CD4-positive, alpha-beta T cell treated with Interleukin-4 for 4 hours (primary cell): ENCODE results near the gene DCUN1D2.

ENCODE experiments used
- DNase-seq: peaks from one replicate; pipeline ENCODE4 v3.0.0-alpha.2; 2020

DCUN1D2 gene

DNA sequence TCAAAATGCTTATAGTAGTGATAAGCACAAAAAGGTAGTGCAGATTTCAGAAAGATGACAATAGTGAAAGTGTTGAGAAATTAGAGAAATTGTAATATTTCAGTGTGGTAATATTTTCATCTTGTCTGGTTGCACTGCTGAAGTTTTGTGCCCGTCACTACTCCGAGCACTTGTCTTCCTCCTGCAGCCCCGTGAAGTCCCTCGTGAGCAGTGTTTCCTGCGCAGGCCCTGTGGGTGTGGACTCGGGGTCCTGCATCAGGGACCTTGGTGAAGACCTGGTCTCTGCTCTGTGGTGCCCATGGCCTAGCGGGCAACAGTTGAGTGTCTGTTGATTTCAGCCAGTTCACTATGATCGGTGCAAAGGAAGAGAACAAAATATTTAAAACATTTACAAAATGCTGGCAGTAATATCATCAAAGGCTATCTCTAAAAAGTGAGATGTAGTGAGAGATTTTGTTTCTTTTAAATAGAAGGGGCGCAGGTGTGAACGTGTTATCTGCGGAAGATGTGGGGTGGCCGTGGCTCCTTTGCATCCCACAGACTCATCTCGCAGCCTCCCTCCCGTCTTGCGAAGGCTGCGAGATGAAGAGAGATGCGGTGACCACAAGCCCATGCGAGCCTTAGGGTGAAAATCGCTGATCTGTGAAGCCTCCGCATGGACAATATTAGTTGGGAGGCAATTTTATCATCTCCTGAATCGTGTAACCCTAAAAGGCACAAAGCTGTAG is 27.7 kb upstream of the DCUN1D2 start:
- DNase-seq, result no peak

DNA sequence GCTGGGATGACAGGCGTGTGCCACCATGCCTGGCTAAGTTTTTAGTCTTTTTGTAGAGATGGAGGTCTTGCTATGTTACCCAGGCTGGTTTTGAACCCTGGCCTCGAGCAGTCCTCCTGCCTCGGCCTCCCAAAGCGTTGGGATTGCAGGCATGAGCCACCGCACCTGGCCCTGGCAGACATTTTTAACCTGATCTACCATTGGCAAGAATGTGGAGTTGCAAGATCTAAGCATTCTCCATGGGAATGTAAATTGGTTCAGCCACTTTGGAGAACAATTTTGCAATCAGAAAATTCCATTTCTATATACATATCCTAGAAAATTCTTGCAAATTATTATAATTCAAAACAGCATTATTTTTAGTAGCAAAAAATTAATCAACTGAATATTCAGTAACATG is 24.3 kb upstream of the DCUN1D2 start:
- no peak for DNase-seq

DNA sequence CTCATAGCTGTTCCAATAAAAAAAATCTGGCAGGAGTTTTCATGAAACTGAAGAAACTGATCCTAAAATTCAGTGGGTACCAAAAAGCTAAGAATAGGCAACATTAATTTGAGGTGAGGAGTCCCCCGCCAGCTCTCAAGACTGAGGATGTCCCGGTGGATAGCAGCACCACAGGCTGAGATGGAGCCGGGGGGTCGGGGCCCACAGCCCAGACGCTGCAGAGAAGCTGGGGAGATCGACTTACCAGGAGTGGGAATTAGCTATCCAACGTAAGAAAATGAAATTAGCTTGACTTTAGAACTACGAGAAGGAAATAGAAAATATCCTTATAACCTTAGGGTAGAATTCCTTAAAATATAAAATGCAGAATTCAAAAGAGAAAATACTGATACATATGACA is 23.2 kb upstream of the DCUN1D2 start:
- DNase-seq, result no peak

DNA sequence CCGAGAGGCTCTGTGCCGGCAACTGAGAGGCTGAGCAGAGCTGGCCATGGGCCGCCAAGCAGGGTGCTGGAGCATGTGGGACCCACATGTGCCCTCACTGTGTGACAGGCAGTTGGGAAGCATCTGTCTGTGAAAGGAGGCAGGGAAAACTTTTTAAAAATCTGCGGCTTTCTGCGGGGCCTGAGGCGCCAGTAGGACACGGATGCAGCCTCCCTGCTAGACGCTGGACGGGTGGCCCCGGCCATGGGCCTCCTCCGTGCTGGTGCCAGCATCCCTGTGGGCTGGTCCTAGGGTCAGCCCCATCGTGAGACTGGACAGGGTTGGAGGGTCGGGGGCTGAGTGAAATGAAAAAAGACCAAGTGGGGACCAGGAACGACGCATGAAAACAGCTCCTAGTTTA is 20.9 kb upstream of the DCUN1D2 start:
- no peak for DNase-seq

DNA sequence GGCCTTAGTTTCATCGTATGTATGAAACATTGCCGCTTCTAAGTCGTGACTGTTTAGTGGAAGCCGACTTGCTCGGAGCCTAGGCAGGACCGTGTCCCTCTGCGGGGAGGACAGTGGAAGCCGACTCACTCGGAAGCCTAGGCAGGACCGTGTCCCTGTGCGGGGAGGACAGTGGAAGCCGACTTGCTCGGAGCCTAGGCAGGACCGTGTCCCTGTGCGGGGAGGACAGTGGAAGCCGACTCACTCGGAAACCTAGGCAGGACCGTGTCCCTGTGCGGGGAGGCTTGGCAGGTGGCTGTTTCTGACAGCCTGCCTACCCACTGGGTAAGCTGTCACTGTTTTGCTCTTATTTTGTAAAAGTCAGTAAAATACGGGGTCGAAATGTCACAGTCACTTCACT is 20.4 kb upstream of the DCUN1D2 start:
- no peak for DNase-seq

DNA sequence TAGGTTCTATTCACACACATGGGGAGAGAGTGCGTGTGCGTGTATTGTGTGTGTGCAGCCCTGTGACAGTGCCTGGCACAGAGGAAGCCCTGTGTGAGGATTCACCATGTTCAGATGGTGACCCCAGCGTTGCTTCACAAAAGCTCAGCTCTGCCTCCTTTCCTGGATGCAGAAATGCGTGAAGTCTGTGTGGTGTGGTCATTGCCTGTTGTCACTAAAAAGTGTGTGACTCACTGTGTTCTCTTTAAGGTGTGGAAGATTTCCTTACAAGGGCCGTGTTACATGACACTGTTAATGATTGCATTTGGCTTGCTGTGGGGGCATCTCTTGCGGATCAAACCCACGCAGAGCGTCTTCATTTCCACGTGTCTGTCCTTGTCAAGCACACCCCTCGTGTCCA is 19.5 kb upstream of the DCUN1D2 start:
- DNase-seq, result no peak

DNA sequence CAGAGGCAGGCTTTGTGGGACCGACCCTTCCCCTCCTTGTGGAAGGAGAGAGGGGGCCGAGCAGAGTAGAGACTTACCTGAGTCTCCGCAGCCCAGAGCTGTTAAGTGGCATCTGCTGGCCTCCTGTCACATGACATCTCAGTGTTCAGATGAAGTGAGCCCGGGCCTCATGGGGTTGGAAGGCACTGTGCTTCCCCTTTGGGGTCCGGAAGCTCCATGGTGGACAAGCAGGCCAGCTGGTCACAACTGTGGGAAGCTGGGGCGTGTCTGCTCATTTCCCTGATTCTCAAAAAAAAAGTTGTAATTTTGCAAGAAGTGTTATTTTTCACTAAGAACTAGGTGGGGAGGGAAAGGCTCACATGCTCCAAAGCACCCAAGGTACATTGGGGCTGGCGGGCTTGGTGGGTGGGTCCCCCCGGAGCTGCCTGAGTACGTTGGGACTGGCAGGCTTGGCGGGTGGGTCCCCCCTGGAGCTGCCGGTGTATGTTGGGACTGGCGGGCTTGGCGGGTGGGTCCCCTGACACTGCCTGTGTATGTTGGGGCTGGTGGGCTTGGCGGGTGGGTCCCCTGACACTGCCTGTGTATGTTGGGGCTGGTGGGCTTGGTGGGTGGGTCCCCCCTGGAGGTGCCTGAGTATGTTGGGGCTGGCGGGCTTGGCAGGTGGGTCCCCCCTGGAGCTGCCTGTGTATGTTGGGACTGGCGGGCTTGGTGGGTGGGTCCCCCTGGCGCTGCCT is 18.2 kb upstream of the DCUN1D2 start:
- no peak for DNase-seq

DNA sequence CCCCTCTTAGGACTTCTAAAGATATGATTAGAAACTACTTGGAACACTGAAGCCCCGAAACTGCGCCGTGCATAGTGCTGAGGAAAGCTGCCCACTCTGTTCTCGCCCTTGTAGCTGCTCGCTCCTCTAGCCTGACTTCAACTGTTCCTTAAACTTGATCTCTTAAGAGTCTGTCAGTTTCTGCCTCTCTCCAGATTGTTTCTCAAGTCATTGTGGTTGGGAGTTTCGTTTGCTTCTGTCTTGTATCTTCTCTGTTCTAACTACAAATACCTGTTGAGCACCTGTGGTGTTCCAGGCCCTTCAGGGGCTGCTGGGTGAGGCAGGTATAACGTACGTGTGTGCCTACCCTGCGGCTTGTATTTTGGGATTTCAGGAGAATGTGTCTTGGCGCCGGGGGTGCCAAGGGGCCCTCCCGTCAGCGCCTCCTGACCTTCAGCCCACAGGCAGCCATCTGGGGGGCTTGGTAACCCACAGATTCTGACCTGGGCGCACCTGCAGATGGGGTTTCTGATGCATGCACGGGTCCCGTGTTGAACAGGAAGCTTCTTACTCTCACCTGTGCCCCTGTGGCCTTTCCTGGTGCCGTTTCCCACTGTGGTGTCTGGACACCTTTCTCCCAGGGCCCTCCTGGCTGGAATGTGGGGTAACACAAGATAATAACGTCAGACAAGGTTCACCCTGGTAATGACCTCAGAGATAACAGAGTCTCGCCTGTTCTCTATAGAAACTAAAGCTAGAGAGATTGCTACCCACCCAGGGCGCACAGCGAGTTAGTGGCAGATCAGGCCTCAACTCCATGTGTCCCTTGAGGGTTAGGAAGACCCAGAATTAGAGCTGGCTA is 17.2 kb upstream of the DCUN1D2 start:
- DNase-seq, result no peak

DNA sequence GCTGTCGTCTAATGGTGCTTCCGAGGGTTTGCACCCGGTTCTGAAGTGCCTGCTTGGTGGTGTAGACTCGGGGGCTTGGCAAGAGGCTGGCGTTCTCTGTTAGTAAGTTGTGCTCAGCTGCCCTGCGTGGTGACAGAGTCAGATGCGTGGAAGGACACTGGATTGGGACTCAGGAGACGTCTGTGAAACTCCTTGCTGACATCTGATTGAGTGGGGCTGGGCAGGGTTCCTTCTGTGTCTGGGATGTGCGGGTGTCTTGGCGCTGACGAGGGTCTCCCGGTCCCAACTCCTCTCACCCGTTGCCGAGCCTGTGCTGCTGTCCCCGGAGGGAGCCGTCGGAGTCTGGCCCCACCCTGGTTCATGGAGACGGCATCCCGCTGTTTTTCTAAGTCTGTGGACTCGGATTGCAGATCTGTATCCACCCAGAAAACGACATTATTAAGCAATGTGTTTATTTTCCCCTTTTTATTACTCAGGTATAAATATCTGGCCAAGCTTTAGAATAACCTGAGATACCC is 16.4 kb upstream of the DCUN1D2 start:
- no peak for DNase-seq

DNA sequence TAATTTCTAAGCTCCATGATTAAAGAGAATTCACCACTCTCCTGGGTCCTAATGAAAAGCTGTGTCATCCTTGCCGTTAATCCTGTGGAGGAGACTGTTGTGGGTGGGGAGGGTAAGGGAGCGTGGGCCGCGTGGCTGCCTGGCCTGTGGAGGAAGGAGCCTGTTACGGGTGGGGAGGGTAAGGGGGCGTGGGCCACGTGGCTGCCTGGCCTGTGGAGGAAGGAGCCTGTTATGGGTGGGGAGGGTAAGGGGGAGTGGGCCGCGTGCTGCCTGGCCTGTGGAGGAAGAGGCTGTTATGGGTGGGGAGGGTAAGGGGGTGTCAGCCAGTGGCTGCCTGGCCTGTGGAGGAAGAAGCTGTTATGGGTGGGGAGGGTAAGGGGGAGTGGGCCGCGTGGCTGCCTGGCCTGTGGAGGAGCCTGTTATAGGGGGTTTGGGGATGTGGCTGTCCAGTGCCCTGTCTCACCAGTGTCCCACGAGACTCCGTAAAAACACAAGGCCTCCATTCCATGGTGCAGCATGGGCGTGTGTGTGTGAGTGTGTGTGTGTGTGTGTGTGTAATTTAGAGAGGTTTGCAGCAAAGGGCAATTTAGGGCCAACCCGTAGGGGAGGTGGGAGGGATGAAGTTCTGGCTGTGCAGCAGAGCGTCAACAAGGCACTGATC is 15.6 kb upstream of the DCUN1D2 start:
- no peak for DNase-seq

DNA sequence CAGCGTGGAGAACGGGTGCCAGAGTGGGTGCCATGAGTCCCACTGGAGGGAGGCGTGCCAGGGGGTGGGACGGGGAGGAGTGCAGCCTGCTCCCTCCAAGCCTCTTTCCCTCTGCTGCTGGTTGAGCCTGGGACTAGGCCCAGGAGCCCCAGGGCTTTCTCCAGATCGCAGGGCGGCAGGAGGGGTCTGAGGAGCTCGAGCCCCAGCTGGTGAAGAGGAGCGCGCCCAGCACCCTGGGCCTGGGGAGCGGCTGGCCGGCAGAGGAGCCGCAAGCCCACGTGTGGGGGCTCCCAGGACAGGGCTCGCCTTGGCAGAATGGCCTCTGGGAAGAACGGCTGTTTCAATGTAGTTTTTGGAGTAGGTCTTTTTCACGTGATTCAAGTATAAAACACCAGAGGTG is 12.2 kb upstream of the DCUN1D2 start:
- DNase-seq, result no peak

DNA sequence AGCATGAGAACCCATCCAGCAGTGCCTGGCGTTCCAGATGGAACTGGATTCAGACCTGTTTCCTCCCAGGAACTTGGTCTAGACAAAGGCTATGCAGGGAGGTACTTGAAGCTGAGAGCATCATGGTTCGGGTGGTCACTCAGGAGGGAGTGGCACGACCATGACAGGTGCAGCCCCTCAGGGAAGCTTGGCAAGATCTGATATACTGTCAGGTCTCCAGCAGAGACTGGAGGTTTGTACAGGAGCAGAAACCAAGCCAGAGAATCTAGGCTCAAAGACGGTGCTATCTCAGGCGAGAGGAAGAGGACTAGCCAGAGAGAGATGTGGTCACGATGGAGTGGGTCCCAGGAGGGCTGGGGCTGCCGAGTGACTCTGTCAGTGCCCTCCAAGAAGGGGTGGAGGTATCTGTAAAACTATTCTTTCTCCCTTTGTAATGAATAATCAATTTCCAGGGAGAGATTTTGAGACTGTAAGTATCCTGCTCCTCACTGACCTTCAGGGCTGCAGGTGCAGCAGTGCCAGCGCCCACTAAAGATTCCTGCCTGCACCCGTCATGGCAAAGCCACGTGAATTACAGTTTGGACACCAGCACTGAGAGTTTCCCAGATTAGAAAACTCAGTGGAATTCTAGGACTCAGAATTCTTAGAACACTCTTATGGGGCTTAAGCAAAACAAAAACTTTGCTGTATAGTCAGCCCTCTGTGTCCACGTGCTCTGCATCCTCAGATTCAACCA is 10.2 kb upstream of the DCUN1D2 start:
- DNase-seq, result no peak

DNA sequence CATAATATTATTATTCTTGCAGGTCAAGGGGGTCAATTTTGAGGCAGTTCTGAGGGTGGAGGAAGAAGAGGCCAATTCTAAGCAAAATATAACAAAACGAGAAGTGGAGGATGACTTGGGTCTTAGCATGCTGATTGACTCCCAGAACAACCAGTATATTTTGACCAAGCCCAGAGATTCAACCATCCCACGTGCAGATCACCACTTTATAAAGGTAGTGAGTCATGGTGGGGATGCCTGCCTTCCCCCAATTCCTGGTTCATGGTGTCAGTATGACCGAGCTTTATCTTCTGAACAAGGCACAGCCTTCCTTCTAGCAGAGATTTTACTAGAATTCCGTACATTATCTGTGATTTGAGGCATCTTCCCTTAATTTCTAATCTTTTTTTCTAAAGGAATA is 9.4 kb upstream of the DCUN1D2 start:
- DNase-seq, result no peak

DNA sequence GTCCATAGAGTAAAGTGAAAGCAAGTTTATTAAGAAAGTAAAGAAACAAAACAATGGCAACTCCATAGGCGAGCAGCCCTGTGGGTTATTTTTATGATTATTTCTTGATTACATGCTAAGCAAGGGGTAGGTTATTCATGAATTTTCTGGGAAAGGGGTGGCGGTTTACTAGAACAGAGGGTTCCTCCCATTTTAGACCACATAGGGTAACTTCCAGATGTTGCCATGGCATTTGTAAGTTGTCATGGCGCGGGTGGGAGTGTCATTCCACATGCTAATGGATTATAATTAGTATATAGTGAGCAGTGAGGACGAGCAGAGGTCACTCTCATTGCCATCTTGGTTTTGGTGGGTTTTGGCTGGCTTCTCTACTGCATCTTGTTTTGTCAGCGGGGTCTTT is 8.4 kb upstream of the DCUN1D2 start:
- DNase-seq, result no peak

DNA sequence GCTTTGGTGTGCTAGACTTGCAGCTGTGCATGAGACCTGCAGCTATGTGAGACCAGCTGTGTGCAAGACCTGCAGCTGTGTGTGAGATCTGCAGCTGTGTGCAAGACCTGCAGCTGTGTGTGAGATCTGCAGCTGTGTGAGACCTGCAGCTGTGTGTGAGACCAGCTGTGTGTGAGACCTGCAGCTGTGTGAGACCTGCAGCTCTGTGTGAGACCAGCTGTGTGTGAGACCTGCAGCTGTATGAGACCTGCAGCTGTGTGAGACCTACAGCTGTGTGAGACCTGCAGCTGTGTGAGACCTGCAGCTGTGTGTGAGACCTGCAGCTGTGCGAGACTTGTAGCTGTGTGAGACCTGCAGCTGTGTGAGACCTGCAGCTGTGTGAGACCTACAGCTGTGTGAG is 6.7 kb upstream of the DCUN1D2 start:
- no peak for DNase-seq

DNA sequence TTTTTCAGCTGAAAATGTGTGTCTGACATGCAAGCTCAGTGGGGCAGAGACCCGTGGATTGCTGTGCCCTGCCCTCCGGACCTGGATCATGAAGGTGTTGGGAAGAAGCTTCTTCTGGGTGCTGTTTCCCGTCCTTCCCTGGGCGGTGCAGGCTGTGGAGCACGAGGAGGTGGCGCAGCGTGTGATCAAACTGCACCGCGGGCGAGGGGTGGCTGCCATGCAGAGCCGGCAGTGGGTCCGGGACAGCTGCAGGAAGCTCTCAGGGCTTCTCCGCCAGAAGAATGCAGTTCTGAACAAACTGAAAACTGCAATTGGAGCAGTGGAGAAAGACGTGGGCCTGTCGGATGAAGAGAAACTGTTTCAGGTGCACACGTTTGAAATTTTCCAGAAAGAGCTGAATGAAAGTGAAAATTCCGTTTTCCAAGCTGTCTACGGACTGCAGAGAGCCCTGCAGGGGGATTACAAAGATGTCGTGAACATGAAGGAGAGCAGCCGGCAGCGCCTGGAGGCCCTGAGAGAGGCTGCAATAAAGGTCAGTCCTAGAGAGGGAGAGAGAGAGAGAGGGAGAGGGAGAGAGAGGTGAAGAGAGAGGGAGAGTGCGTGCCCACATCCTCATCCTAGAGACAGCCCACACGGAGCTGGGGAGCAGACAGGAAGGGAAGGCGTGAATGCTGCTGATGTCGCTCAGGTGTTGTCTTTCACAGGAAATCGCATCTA is 5.1 kb upstream of the DCUN1D2 start:
- no peak for DNase-seq

DNA sequence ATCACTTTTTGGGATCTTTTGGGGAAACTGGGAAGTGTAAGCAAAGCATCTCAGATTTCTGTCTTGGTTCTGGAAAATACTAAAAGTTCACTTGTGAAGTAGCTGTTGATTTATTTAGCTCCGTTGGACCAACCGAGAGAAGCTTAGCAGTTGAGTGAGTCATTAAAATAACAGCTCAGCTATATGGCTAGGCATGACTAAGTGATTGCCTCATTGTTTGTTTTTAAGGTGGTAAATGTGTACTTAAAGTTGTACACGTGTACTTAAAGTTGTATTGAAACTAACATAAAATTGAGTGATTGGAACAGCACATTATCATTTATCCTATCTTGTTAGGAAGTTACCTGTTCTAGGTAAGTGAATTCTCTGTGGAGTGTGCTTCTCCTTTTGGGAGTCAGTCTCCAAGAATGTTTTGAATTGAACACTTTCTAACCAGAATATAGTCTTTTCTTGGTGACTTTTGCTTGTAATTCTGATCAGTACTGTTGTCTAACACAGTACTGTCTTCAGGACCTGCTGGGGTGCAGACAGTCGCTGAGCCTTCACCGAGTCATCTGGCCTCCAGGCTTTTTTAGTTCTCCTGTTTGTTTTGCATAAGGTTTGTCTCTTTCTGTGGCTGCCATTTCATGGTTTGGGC is 2.9 kb upstream of the DCUN1D2 start:
- DNase-seq, result peak; percentile 54

DNA sequence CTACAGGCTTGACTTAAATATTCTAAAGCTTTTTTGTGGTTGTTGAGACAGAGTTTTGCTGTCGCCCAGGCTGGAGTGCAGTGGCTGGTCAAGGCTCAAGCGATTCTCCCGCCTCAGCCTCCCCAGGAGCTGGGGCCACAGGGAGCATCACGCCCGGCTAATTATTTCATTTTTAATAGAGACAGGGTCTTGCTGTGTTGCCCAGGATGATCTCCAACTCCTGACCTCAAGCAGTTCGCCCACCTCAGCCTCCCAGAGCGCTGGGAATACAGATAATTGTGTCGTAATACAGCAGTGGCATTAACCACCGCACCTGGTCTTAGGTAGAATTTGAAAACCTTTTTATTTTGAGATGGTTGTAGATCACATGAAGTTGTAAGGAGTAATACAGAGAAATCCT is 1.5 kb upstream of the DCUN1D2 start:
- DNase-seq, result no peak

DNA sequence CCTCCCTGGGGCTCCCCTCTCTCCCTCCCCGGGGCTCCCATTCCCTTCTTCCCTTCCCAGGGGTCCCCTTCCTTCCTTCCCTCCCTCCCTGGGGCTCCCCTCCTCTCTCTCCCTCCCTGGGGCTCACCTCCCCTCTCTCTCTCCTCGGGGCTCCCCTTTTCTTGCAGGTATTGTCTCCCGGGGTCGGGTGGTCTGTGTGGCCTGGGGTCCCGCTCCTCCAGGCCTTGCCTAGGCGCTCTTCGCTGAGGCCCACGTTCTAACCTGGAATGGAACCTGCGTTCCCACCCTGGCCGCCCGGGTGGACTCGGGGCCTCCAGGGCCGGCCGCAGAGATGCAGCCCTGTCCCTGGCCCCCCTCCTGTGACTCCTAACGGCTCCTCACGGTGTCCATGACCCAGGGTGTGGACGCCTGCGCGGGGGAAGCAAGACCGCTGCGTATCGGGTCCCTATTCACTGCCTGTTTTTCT is 940 bp upstream of the DCUN1D2 start:
- no peak for DNase-seq

DNA sequence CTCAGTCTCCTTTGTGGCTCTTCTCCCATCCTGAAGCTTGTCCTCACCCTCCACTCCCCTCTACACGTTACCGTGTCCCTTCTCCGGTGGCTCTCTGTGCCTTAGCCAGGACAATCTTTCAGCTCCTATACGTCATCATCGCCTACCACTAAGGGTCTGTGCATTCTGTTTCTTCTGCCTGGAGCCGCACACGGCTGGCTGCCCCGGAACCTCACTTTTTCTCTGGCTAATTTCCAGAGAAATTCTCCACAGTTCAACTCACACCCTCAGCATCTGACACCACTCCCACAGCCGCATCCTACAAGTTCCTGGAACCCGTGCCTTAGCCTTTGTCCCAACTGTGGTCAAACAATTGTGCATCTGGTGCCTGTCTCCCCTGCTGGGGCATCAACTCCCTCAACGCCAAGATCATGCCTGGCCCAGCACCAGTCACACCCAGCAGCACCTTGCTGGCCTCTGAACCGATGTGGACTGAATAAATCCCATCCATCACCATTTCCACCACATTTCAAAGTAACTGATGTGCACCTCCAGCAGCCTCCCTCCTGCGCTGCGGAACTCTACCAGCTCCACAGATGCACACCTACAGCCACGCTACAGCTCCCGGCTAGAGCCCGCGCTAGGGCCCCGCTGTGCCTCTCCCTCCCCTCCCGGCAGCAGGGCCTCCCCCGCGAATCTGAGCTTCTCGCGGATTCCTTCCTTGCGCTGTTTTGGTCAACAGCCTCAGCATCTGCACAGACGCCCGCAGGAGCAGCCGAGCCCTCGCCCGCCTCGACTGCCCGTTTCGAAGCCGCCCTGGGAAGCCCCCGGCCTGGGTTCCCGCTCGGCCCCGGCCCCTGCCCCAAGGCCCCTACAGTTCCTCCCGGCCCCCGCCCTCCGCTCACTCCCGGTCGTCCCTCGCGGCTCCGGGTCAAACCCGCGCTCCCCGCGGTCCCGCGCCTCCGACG is 689 bp downstream of the DCUN1D2 start:
- DNase-seq, result peak; percentile 11
